Measurements from ENCODE around the gene CHST4. TPM values are rescaled to one million over a fixed set of nuclear protein-coding genes. Genes with fewer than 3 reads are reported as not detected.

Gene CHST4
- polyA plus RNA-seq, 1 donor from 2014 or later, result not detected

DNA sequence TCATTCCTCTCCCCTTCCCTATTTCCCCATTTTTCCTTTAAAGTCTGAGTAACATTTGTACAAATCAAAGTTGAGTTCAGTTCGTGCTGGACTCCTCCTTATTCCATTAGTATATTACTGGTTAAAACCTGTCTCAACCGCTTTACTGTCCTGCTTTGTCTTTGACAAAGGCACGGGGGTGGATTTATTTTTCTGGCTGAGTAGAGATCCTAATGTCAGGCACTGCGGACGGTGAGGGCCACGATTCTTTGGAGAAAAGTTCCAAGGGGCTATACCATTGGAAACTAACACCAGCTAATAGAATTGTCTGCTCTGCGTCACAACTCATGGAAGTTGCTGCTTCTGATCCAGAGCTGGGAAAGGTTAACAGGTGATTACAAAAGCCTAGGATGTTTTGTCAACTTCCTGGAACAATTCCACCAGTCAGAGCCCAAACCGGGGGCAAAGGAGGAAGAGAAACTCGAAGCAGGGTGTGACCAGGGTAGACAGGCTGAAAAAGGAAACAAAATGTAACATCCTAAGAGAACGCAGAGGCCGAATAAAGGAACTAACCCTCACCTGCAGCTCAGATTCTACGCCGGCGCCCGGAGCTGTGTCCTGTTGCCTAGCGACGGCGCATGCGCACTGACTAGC is 38.2 kb downstream of the CHST4 start:
- Histone ChIP-seq H3K9me2 (ENCODE audit: insufficient read depth, low read length) (no peaks in the 10 kb centered on the region), H3F3A (ENCODE audit: insufficient read depth, low read length, poor library complexity, severe bottlenecking) (no peaks in the 10 kb centered on the region), H3K9me3 (ENCODE audit: low read length) (no peaks in the 10 kb centered on the region), H3K27me3 (ENCODE audit: insufficient read depth, low read depth, low read length) (no peaks in the 10 kb centered on the region), H3K4me3 (ENCODE audit: low read length) (peak overlapping the region; percentile 72), H3K9ac (ENCODE audit: low read length) (peak overlapping the region; percentile 69), H4K20me1 (ENCODE audit: insufficient read depth) (no peaks in the 10 kb centered on the region), H3K4me2 (ENCODE audit: low read length) (peak overlapping the region; percentile 92), H3K36me3 (ENCODE audit: insufficient read depth, low read length) (no peaks in the 10 kb centered on the region), H3K27ac (ENCODE audit: low read length) (peak overlapping the region; percentile 79), H3K79me2 (replicated peaks; ENCODE audit: insufficient read depth, low read length) (no peaks in the 10 kb centered on the region), H2AFZ (ENCODE audit: low read depth, low read length) (peak overlapping the region; percentile 66)
- TF ChIP-seq EP300 (conservative IDR thresholded peaks at IDR 0.05; ENCODE audit: poor library complexity, severe bottlenecking), result no peak
- TF ChIP-seq MXI1 (conservative IDR thresholded peaks at IDR 0.05; ENCODE audit: poor library complexity, severe bottlenecking), result peak; percentile 79
- TF ChIP-seq, protein P1, sequence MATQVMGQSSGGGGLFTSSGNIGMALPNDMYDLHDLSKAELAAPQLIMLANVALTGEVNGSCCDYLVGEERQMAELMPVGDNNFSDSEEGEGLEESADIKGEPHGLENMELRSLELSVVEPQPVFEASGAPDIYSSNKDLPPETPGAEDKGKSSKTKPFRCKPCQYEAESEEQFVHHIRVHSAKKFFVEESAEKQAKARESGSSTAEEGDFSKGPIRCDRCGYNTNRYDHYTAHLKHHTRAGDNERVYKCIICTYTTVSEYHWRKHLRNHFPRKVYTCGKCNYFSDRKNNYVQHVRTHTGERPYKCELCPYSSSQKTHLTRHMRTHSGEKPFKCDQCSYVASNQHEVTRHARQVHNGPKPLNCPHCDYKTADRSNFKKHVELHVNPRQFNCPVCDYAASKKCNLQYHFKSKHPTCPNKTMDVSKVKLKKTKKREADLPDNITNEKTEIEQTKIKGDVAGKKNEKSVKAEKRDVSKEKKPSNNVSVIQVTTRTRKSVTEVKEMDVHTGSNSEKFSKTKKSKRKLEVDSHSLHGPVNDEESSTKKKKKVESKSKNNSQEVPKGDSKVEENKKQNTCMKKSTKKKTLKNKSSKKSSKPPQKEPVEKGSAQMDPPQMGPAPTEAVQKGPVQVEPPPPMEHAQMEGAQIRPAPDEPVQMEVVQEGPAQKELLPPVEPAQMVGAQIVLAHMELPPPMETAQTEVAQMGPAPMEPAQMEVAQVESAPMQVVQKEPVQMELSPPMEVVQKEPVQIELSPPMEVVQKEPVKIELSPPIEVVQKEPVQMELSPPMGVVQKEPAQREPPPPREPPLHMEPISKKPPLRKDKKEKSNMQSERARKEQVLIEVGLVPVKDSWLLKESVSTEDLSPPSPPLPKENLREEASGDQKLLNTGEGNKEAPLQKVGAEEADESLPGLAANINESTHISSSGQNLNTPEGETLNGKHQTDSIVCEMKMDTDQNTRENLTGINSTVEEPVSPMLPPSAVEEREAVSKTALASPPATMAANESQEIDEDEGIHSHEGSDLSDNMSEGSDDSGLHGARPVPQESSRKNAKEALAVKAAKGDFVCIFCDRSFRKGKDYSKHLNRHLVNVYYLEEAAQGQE (IDR thresholded peaks at IDR 0.05; ENCODE audit: borderline replicate concordance), result no peak

DNA sequence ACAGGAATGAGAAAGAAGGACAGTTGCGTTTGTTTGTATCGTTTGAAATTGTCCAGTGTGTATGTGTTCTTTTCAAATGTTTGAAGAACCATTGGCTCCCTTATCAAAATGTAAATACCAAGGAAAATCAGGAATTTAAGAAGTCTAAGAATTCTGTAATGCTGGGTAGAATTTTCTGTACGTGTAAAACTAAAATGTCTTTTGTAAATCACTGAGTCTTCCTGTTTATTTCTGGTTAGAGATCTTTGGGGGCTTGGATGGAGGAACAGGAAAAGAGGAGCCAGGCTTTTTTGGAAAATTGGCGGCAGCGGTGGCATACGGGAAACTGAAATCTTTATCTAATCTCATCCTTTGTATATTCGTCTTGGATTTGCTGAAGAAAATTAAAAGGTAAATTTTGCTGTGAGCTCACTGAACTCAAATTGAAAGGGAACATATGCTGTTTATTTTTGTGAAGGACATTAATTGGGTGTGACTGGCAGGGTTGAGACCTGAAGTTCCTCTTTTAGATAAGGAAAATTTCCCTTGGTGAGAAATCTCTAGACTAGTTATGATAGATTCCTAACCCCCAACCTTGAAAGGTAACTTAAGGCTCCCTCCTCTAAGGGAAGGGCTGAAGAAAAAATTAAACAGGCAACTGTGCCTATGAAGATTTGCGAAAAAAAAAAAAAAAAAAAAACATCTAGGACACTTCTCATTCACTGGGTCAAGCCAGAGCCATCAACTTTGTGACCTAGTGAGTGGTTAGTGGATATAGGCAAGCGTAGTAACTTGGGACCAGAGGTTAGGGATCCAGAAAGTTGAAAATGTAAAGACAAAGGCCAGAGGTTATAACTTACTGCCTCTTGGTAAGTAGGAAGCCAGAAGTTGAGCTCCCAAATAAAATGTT is 39.8 kb downstream of the CHST4 start:
- H3K9ac ChIP-seq (ENCODE audit: low read length), result no peak overlapping the region
- no peaks in the 10 kb centered on the region for H3K9me3 ChIP-seq (ENCODE audit: low read length)
- H3K79me2 ChIP-seq (replicated peaks; ENCODE audit: insufficient read depth, low read length), result no peaks in the 10 kb centered on the region
- H3K4me2 ChIP-seq (ENCODE audit: low read length), result no peak overlapping the region
- TF ChIP-seq EZH2 (IDR thresholded peaks at IDR 0.05; ENCODE audit: borderline replicate concordance, insufficient read depth, low read length, poor library complexity, severe bottlenecking), result no peak
- no peak for TF ChIP-seq SMC3 (conservative IDR thresholded peaks at IDR 0.05; ENCODE audit: poor library complexity)
- no peak for TF ChIP-seq TAF1 (IDR thresholded peaks at IDR 0.05; ENCODE audit: low read depth)
- TF ChIP-seq, protein P1 (IDR thresholded peaks at IDR 0.05; ENCODE audit: borderline replicate concordance), result no peak
- no peak for TF ChIP-seq POLR2AphosphoS5 (IDR thresholded peaks at IDR 0.05)
- TF ChIP-seq, protein P2, sequence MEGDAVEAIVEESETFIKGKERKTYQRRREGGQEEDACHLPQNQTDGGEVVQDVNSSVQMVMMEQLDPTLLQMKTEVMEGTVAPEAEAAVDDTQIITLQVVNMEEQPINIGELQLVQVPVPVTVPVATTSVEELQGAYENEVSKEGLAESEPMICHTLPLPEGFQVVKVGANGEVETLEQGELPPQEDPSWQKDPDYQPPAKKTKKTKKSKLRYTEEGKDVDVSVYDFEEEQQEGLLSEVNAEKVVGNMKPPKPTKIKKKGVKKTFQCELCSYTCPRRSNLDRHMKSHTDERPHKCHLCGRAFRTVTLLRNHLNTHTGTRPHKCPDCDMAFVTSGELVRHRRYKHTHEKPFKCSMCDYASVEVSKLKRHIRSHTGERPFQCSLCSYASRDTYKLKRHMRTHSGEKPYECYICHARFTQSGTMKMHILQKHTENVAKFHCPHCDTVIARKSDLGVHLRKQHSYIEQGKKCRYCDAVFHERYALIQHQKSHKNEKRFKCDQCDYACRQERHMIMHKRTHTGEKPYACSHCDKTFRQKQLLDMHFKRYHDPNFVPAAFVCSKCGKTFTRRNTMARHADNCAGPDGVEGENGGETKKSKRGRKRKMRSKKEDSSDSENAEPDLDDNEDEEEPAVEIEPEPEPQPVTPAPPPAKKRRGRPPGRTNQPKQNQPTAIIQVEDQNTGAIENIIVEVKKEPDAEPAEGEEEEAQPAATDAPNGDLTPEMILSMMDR (IDR thresholded peaks at IDR 0.05; ENCODE audit: poor library complexity, severe bottlenecking), result no peak
- TF ChIP-seq MXI1 (conservative IDR thresholded peaks at IDR 0.05; ENCODE audit: poor library complexity, severe bottlenecking), result no peak
- TF ChIP-seq EP300 (conservative IDR thresholded peaks at IDR 0.05; ENCODE audit: poor library complexity, severe bottlenecking), result no peak
- TF ChIP-seq RAD21 (conservative IDR thresholded peaks at IDR 0.05), result no peak
- H3K4me3 ChIP-seq (ENCODE audit: low read length), result peak overlapping the region; percentile 72
- no peaks in the 10 kb centered on the region for H3K27me3 ChIP-seq (ENCODE audit: insufficient read depth, low read depth, low read length)
- H2AFZ ChIP-seq (ENCODE audit: low read depth, low read length), result no peak overlapping the region
- no peaks in the 10 kb centered on the region for H3F3A ChIP-seq (ENCODE audit: insufficient read depth, low read length, poor library complexity, severe bottlenecking)
- no peaks in the 10 kb centered on the region for H4K20me1 ChIP-seq (ENCODE audit: insufficient read depth)
- no peaks in the 10 kb centered on the region for H3K36me3 ChIP-seq (ENCODE audit: insufficient read depth, low read length)
- H3K9me2 ChIP-seq (ENCODE audit: insufficient read depth, low read length), result no peaks in the 10 kb centered on the region
- H3K27ac ChIP-seq (ENCODE audit: low read length), result peak overlapping the region; percentile 79

Data from neural cell (in vitro differentiated cells).